ENCODE data around the gene NBEA.
"Not testable (repeated sequence)": the region's sequence is repeated elsewhere in the genome, so short reads cannot be mapped to it uniquely, and the experiment has no call there.

NBEA gene

DNA sequence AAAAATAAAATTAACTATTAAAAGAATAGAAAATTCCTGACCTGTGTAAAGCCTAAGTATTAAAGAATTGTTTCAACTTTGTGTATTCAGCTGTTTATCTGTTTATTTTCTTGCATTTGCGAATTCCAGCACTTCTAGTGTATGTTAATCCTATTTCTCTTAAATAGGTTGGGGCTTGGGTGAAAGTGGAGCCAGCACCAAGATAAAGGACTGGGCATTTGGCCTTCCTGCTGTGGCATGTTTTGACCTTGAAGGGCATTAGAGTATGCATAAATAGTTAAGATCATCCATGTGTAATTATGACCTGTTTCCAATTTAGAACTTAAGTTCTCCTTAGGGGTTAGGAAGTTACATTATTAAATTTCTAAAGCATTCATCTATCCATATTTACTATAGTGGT is 151.3 kb downstream of the NBEA start:
- no peak for FAIRE-seq

- not testable (repeated sequence) for FAIRE-seq
These were observed 164.7 kb downstream of the NBEA start for GRCh38 chr13:35106771-35107170.

DNA sequence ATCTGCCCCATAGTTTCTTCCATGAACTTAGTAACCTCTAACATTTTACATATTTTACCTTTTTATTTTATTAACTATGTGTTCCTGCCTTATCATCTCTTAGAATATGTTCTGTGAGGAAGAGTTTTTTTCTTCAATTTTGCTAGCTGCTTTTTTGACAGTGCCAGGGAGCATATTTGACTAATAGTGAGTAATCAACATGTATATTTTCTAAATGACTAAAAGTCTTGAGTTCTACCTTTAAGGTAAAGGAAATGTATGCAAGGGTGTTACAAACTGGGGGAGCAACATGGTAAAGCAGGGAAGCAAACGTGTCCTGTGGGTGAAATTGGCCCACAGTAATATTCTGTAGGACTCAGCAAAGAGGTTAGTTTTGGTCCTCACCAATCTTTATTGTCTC is 165.5 kb downstream of the NBEA start:
- FAIRE-seq: no peak

- FAIRE-seq: not testable (repeated sequence)
These were observed 171.5 kb downstream of the NBEA start for GRCh38 chr13:35113612-35114011.

GRCh38 chr13:35127466-35127865 is 185.4 kb downstream of the NBEA start:
- no peak for FAIRE-seq

DNA sequence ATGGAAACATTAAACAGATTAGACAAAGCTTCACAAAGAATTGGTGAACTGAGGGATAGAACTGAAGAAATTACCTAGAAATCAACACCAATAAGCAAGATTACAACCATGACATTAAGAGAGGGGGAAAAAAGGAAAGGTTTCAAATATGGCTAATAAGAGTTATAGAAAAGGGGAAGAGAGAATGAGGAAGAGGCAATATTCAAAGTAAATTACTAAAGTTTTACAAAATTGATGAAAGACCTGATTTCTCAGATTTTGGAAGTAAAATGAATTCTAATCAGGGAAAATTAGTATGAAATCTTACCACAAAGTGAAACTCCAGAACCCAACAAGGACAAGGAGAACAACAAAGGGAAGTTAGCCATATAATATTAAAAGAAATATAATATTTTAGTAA is 187.4 kb downstream of the NBEA start:
- no peak for FAIRE-seq

DNA sequence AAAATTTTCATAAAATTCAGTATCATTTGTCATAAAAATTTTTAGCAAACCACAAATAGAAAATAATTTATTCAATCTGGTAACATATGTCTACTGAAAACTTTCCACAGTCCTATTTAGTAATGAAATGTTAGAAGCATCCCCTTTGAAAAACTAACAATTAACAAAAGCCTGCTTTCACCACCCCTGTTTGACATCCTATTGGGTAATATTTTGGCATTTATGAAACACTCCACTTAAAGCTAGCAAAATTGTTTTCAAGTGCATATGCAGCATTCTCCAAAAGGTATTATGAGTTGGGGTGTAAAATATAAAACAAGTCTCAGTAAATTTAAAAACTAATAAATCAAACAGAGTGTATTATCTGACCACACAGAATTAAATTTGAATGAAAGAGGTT is 189.4 kb downstream of the NBEA start:
- no peak for FAIRE-seq

DNA sequence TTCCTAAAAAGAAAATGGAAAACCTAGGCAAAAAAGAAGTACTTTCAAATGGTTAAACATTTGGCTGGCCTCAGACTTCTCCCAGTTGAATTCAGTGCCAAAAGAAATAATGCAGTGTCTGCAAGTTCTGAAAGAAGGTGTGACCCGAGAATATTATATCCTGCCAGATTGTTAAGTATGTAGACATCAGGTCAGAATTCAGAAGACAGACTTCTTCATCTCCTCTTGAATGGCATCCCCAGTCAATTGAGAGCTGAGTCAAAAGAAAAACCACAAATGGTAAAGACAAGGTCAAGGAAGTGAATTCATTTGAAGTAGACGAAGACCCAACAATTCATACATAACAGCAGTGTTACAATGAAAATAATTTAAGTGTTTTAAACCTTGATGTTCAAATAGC is 194.5 kb downstream of the NBEA start:
- no peak for FAIRE-seq

DNA sequence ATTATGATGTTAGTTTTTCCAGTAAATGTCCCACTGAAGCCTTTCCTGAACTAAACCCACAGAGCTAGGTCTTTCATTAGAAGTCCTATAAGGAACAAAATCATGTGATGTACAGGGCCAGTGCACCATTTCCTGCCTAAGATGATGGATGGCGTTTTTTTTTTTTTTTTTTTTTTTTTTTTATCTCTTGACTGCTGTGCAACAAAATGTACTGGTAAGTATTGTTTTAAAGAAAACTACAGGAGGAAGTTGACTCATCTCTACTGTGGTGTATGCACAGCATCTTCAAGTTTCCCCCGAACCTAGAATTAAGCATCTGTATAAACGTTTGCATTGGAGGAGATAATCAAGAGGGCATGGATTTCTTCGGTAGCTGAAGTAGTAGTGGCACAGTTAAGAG is 197.5 kb downstream of the NBEA start:
- FAIRE-seq: no peak

- FAIRE-seq: no peak
These were observed 198.3 kb downstream of the NBEA start for GRCh38 chr13:35140321-35140720.

- FAIRE-seq: no peak
These were observed 198.8 kb downstream of the NBEA start for GRCh38 chr13:35140831-35141230.

- FAIRE-seq: no peak
These were observed 201.1 kb downstream of the NBEA start for GRCh38 chr13:35143123-35143522.

DNA sequence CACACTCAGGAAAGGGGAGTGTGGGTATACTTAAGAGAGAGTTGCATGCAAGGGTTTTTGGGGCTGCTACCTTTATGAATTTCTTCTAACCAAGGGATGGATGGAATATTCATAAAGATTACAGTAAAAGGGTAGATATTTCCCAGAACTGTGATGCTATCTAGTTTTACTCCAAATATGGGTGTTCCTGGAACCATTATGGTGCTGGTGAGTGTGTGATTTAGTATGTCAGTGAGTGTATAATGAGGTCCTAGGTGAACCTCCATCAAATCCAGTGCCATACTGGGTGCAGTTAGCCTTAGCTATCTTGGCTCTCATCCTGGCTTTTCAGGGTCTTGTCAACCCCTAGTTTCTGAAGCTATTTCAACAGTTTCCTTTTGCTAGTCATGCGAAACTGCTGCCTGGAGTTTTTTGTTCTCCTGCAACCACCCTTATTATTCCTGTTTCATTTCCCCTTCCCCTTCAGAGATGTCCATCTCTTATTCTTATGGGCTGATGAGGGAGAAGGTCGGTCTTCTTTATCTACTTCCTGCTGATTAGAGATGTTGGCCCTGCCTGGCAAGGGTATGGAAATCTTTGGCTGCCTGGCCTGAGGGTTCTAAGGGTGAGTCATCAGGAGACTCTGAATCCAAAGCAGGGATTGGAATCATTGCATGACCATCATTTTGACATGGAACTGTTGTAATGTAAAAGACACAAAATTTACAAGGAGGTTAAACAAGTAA is 202.3 kb downstream of the NBEA start:
- FAIRE-seq: no peak

- FAIRE-seq: no peak
These were observed 204.6 kb downstream of the NBEA start for GRCh38 chr13:35146686-35147085.

- FAIRE-seq: peak; percentile 86
These were observed 215.2 kb downstream of the NBEA start for GRCh38 chr13:35157143-35157755.

DNA sequence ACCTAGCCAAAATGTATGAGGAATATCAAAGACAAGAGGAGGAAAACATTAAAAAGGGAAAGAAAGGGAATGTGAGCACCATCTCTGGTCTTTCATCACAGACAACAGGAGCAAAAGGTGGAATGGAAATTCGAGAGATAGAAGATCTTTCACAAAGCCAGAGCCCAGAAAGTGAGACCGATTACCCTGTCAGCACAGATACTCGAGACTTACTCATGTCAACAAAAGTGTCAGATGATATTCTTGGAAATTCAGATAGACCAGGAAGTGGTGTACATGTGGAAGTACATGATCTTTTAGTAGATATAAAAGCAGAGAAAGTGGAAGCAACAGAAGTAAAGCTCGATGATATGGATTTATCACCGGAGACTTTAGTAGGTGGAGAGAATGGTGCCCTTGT is 217.0 kb downstream of the NBEA start:
- no peak for FAIRE-seq

DNA sequence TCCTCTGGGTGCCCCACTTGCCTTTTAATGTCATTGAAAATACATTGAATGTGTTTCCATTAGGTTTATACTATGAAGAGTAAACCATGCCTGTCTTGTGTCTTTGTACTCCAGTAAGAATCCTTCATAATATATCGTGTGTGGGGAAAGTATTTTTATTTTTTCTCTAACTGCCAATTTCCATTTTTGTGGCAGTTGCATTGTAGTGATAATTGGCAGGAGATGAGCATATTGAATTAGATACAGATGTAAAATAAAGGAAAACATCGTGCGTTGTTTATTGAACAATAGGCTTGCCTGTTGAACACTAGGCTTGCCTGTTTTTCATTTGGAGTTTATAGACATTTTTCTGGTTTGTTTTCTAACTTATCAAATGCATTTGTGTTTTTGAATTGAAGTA is 218.8 kb downstream of the NBEA start:
- FAIRE-seq: no peak

GRCh38 chr13:35162420-35162819 is 220.3 kb downstream of the NBEA start:
- no peak for FAIRE-seq

DNA sequence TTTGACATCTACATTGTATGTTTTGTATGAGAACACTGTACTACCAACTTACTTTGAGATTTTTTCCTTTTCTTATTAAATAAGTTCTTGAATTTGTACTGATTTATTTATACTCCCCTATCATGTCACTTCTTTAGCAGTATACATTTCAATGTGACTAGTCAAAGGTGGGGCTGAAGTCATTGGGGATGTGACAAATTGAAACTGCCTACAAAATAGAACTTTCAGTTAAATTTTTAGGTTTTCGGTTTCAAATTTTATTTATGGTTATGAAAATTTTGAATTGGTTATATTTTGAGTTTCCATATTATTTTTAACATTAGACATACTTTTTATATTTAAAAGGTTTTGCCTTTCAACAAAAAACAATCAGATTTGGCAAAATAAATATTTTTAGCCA is 221.6 kb downstream of the NBEA start:
- FAIRE-seq: no peak

GRCh38 chr13:35164324-35164932 is 222.4 kb downstream of the NBEA start:
- FAIRE-seq: peak; percentile 77

DNA sequence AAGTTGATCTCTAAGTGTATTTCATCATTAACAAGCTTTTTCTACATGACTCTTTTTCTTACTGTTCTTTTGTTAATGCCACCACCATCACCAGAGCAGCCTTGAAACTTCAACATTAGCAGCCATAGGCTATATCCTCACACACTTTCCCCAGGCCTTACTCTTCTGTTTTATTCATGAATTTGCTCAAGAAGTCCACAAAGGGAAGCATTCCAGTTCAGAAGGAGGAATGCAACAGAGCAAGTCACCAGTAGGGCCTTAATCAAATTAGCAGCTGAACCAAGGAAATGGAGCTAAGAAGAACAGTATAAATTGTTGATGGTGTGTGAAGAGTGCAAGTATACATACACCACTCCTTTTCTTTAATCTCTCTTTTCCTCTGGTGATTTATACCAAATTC is 223.1 kb downstream of the NBEA start:
- FAIRE-seq: no peak

GRCh38 chr13:35179494-35179893 is 237.4 kb downstream of the NBEA start:
- no peak for FAIRE-seq

- FAIRE-seq: no peak
These were observed 238.0 kb downstream of the NBEA start for GRCh38 chr13:35179920-35180663.

- FAIRE-seq: no peak
These were observed 248.2 kb downstream of the NBEA start for GRCh38 chr13:35190241-35190640.
